ENCODE data around the gene SND1.
A peak's percentile ranks its signal among the peaks of the same experiment; 100 is the strongest.
"Not testable (repeated sequence)": the region's sequence is repeated elsewhere in the genome, so short reads cannot be mapped to it uniquely, and the experiment has no call there.

Gene SND1

DNA sequence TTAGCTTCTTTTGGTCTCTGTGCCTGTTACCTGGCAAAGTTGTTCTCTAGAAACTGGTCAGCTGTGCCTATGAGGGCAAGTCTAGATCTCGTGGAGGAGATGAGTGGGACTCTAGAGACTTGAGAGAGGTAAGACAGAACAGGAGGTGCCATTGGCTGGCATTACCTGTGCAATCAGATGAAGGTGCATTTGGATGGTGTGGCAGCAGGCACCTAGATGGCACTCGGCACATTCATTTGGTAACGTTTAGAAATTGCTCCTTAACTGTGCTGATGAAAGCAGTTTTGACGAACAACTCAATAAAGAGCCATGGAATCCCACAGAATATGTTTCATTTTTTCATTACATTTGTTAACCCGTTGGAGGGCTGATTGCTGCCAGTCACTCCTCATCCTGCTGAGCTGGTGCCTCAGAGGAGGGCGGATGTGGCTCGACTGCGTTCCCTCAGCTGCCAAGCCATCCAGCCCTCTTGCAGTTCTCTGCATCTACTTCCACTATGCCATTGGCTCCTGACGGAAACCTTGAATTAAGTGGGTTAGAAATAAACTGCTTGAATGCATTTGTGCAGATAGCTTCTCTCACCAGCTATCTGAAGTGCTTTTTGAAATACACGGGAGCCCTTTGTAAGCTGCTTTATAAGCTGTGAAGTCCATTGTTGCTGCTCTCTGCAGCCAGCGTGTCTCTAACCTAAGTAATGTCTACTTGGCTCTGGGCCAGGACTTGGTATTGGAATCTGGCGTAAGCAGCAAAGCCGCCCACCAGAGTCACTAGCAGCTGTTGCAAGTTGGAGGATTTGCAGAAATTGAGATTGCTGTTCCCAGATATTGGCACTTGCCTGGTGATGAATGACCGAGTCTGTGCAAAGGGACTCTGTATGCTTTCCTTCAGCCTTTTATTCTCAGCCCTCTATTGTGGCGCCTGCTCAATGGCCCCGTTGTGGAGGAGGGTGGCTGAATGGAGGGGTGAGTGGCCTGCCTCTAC is 291.8 kb downstream of the SND1 start:
- DNase-seq: peak; percentile 86

DNA sequence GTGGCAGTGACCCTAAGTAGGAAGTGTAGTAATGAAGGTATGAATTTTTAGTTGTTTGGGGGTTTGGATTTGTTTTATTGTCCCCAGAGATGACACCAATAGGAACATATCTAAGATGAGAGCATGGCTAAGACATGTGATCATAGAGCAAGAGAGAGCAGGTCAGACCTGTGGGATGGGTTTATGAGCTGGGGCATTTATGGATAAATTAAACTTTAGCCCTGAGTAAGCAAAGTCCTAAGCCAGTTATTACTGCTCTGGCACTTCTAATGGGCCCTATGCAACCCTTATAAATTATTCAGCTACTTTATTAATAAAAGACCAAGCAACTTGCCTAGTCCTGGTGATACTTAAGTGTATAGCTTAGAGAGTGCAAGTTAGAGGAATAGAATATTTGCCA is 294.1 kb downstream of the SND1 start:
- DNase-seq: no peak

DNA sequence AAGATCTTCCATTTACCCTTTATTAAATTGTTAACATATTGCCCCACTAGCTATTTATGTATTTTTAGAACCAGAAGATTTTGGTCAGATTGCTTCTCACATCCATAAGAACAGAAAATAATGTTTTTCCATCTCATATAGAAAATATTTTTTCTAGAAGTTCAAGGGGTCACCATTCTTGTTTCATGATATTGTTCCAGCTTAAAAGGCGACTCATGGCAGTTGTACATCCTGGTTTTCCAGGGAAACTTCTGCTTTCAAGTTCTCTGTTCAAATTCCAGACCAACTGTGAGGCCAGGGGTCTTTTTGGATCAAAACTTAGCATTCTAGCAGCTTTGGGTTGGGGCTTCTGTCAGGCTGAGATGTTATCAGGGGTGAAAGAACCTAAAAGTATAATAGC is 294.9 kb downstream of the SND1 start:
- no peak for DNase-seq

DNA sequence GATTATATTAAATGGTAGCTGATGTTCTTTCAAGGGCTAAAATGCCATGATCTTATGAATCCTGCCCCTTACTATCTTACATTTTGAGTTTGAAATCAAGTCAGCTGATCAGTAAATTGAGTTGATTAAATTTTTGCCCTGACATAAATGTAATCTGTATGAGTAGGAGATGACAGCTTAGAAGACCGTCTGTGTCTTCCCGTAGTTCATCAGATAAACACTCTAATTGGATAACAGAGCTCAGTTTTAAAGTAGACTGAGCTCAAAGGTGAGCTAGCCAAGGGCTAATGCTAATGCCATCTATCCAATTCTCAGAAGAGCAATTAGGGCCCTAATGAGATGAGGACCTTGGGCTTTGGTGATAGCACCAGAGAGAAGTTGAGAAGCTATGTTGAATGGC is 296.3 kb downstream of the SND1 start:
- DNase-seq: no peak

DNA sequence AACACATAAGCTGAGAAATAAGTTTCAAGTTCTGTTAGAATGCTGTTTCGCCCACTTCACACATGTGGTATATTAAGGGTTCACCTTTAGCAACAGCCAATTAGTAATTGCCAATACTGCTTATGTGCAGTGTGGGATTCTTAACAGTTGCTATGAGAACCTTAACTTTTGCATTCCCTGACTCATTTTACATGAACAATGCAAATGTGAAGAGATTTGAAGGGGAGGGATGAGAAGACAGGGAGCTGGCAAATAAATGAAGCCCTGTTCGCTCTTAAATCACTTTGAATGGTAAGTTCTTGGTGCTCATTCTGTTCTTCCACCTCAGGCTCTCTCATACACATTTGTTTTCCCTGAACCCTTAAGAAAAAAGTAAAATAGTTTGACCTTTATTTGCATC is 296.9 kb downstream of the SND1 start:
- DNase-seq: no peak

DNA sequence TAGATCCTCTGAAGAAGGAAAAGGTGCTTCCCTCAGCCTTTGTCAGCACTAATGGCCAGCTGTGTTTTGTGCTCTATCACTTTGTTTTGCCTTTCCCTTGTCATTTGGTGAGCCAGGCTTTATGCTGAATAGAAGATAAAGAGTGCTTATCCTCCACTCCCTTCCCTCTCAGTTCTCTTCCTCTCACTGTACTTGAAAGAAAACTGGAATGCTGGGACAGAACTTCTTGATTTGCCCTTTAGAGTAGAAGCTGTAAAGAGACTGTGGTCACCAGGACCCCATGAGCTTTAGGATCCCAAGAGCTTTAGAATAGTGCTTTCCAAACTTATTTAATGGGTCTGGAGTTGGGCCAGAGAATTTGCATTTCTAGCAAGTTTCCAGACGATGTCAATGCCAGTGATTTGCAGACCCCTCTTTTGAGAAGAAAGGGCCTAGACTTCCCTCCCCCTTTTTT is 297.8 kb downstream of the SND1 start:
- DNase-seq: no peak

DNA sequence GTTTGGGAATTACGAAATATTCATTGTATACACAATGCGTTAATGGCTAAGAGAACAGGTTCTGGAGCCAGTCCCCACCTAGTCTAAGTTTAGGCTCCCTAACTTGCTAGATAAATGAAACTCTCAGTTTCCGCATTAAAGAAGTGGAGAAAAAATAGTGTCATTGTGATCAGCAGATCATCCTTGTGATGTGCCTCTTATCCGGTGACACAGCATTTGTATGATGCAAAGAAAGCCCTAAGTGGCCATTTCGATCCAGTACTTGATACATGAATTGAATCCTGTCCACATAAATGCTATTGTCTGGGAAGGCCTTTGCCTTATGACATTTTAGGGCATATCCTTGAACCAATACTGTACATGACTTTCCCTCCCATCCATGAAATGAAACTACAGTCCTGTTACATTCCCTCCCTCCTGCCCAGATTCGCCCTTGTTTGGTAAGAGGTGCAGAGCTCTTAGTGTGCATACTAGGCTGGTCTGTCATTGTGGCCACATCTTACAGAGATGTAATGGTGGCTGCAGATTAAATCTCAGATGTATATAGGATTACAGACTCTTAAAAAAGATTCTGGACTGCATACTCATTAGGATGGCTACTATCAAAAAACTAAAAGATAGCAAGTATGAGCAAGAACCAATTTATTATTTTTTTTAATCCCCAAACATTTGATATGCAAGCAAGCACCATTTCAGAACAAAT is 298.4 kb downstream of the SND1 start:
- no peak for DNase-seq

DNA sequence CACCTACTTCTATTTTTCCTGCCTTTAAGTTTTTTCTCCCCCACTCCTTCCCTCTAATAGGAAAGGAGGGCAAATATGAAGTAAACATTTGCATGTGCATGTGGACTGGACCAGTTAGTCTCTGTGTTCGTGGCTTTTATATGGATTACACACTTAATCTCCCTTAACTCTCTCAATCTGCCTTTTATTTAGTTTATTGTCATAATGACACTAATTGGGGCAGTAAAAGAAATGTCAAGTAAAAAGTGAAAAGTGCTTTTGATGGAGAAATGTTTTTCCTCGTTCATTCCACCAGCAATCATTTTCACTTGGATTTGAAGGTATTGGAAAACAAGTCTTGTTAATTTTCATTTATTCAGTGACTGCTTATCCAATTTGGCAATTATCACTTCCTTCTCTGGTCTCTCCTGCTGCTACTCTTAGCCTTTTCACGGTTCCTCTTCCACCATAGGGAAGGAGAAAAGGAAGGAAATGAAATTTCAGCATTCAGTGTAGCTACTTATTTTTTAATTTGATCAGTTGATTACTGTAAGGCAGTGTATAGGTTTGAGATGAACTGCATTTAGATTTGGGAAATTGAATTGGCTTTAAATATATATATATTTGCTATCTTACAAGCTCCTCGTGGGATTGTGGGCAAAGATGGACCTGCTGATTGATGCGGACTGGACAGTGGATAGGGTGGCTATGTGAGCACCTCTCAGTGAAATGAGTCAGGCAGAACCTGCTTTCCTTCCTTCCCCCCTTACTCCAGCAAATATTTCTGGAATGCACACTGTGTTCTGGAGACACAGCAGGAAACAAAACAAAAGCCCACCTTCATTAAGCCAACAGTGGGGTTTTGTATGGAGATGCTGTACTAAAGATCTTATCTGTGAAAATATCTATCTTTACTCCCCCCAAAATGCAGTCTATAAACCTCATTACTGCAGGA is 301.7 kb downstream of the SND1 start:
- DNase-seq: no peak

DNA sequence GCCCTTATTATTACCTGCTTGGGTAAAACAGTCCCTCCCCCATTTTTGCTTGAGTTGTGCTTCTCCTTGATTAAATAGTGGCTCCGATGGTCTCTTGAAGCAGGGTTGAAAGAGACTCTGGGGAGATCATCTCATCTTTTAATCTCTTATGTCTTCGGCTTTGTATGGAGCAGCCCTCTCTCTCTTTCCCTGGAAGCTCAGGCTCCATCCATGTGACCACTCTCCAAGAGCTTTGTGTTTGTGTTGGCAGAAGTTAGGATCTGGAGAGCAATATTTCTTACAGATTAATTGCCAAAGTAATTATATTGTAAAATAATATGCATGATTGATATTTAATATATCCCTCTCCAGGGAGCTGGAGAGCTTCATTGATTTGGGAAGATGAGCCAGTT is 302.4 kb downstream of the SND1 start:
- DNase-seq: peak; percentile 19

DNA sequence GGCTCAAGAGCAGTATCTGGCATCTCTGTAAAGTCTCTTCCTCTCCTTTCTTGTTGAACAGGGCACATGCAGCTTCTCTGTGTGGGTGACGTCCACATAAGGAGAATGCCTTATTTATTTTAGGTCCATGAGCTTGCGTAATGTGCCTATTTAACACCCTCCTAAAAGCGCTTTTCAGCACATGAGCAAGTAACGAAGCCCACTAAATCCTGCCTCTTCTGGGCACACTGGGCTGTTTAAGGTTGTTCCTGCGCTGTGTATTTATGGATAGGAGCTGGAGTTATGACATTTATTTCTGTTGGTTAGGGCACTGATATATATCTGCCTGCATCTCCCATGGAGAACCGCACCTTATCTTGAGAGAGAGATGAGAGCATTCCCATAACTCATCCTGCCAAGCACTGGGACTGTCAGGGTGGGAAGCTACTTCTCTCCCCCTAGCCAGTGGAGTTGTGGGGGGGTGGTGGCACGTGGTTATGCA is 303.1 kb downstream of the SND1 start:
- no peak for DNase-seq

DNA sequence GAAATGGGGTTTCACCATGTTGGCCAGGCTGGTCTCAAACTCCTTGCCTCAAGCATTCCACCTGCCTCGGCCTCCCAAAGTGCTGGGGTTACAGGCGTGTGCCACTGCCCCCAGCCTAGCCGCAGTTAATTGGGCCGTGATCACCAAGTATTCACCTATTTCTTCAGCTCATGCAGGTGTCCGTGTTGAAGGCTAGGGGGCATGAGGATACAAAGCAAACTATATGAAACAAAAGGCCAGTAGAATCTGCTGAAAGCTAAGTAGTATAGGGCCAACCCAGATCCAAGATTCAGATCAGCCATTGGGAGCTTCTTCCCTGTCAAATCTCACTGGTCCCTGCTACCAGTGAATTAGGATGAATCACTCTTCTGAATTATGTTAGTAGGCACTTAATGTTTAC is 305.9 kb downstream of the SND1 start:
- DNase-seq: no peak

DNA sequence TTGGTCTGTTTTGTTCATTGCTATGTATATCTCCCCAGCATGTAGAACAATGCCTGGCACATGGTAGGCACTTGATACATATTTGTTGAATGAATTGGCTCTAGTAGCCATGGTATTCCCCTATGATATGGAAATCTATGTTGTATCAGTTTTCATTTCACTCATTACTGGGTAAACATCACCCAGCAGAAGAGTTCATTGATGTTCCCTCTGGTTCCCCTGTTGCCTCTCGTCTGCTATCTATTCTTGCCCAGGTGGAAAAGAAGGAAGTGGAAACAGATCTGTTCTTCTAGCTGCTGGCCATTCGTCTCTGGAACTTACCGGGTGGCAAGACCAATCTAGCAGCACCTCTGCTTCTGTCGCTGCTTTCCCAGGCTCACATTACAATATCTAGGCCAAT is 307.8 kb downstream of the SND1 start:
- DNase-seq: no peak

DNA sequence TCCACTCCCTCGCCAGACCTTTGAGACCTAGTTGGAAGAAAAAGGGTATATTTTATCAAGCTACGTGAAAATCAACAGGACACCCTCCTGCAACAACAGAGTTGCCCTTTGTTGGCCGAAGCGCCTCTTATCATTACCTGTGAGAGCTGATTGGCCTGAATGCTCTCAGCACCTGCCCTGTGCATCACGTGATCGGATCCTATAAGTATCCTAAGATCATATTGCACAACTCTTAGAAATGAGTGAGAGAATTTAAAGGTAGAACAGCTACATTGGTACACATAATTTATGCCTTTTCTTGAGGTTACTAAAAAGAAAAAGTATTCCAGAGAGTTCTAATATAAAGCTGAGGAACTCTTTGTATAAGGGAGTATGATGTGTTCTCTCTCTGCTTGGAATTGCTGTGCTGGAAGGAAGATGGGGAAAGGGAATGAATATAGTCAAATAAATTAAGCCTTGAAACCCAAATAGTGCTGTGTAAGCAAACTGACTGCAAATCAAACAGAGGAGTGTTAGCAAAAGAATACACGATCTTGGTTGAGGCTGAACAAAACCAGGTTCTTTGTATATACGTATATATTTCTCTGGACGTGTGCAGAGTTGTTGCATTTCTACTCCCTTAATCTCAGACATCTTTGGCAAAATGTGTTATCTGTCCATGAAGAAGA is 309.9 kb downstream of the SND1 start:
- DNase-seq: no peak

DNA sequence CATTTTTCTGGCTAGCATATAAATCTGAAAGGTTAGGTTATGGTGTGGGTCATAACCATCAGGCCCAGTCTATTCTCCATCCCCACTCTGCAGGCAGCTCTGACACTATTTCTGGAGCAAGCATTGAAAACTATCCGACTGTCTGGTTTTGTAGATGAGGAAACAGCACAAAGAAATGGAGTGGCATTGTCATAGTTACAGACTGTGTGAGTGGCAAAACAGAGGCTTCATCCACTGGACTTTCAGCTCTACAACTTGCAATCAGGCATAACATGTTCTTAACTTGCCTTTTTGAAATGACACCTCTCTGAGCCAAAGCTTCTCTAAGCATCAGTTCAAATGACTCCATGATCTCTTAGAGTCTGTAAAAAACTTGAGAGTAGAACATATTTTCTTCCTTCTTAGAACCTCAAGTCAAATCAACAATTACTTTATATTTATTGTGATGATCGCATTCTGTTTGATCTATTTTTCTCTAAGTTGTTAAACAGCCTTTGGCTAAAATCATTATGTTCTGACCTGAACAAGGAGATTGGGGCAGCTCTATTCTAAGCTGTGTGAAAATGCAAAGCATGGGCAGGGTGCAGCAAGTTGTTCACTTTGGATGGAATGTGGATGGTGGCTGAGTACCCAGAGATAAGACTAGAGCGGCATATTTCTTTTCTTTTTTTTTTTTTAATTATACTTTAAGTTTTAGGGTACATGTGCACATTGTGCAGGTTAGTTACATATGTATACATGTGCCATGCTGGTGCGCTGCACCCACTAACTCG is 310.8 kb downstream of the SND1 start:
- no peak for DNase-seq

DNA sequence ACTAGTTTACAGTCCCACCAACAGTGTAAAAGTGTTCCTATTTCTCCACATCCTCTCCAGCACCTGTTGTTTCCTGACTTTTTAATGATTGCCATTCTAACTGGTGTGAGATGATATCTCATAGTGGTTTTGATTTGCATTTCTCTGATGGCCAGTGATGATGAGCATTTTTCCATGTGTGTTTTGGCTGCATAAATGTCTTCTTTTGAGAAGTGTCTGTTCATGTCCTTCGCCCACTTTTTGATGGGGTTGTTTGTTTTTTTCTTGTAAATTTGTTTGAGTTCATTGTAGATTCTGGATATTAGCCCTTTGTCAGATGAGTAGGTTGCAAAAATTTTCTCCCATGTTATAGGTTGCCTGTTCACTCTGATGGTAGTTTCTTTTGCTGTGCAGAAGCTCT is 311.9 kb downstream of the SND1 start:
- DNase-seq: not testable (repeated sequence)

DNA sequence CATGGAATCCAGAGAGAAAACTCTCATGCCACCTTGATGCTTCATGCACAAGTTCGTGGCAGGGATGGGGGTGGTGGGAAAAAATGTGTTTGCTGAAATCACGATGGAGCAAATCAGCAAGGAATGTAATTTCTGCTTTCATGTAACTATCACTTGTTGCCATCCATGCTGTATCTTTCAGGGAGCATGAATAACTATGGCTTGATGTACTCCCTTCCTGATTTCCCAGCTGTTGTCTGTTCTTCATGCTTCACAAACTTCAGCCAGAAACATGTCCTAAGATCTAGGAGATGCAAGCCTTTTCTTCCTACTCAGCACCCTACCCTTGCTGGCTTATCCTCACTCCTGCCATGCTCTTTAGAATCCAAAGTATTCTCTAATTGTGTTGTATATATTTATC is 315.3 kb downstream of the SND1 start:
- DNase-seq: no peak

DNA sequence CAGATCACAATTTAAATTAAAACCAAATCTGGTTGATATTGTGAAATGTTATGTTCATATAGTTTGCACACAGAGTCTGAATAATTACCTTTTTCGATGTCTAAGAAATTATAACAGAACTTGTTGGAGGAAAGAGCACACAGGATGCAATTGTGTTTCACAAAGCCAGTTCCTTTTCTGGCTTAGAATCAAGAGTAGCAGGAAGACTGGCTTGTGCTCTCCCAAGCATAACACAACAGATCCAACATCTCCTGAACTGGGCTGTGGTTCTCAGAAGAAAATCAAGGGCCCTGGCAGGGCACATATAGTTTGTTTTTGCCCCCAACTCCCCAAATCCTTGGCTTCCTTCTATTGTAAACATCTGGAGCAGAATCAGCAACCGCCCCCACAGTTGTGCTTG is 316.6 kb downstream of the SND1 start:
- no peak for DNase-seq

DNA sequence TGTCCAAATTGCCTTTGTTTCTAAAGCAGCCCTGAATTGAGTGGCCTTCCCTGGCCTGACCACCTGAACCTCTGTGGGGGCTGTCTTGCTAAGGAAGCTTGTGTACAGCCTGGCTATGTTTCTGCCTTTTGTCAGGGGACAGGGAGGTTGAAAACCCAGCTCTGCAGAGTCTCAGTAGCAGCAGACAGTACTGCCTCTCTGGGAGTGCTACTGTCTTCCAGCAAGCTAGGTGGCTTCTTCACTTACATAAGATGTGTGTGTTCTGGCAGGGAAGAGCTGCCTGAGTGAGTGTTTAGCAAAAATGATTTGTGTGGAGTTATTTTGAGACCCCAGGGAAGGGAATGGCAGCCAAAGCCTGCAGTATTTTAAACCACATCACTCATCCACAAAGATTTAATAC is 321.8 kb downstream of the SND1 start:
- no peak for DNase-seq

DNA sequence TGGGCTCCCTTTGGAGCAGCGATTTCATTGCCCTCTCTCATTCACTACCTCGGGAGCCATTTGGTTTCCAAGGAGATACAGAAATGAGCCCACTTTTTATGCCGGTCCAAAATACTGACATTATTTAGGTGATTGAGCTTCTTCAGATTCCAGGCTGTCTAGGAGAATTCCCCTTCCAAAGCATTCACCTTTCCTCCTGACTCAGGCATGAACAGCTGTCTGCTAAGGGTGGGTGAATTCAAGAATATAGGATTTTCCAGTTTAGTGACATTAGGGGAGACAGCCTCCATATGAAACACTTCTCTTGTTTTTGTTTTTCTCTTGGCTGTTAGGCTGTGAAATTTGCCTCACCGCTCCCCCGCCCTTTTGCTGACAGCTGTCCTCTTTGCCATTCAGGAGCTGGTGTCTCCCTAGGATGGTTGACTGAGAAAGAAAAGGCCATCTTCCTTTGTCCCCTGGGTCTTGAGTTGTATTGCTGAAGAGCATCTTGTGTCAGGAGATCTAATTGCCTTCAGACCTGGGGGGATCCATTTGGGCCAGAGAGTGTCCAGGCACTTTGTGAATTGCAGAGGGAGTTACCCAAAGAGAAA is 322.5 kb downstream of the SND1 start:
- peak; percentile 60 for DNase-seq

DNA sequence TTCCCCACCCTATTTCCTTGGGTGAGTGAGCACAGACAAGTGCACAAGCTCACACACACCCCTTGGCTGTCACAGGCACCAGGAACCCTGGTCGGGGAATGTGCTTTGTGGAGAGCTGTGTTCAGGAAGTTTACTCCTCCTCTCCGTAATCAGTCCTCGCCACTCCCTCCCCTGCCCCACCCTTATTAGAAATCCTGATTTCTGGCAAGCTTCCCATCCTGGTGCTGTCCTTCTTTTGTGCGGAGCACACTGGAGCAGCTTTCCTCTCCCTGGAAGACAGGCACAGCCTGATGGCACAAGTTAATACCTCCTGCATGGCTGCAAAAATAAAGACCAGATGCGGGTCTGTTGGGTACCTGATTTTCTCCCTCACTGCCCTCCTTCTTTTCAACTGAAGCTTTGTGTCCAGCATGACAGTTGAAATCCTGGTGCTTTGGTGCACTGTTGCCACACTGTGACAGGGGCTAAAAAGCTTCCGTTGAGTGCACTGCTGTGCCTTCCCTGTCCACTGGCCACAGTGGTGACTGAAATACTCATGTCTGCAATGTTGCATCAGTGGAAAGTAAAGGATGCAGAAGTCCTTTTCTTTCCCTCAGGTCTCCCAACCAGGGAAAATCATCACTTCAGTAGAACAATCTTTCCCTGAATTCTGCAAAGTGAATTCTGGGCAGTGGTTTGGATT is 324.2 kb downstream of the SND1 start:
- DNase-seq: peak; percentile 56

DNA sequence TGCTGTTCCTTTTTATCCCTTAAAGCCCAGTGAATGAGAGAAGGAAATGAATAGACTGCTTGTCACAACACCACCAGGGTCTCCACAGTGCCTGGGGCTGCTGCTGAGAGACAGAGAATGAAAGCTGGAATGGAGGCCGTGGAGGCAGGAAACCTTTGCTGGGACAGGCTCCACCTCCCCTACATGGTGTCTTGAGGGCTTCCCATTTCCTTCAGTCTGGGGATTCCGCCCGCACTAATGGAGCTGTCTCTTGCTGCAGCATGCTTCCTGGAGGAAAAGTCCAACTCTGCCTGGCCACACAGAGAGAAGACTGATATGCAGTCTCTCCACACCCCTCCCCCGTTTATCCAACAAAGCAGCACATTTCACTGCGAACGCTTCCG is 324.7 kb downstream of the SND1 start:
- DNase-seq: no peak
